GM03348 (cell line): Measurements from ENCODE around the gene IGFBP3.
A peak's percentile ranks its signal among the peaks of the same experiment; 100 is the strongest.

Source experiments
- DNase-seq: peaks from one replicate; pipeline ENCODE4 v3.0.0; 2012; ENCODE audit warnings: low spot score

The IGFBP3 gene

DNA sequence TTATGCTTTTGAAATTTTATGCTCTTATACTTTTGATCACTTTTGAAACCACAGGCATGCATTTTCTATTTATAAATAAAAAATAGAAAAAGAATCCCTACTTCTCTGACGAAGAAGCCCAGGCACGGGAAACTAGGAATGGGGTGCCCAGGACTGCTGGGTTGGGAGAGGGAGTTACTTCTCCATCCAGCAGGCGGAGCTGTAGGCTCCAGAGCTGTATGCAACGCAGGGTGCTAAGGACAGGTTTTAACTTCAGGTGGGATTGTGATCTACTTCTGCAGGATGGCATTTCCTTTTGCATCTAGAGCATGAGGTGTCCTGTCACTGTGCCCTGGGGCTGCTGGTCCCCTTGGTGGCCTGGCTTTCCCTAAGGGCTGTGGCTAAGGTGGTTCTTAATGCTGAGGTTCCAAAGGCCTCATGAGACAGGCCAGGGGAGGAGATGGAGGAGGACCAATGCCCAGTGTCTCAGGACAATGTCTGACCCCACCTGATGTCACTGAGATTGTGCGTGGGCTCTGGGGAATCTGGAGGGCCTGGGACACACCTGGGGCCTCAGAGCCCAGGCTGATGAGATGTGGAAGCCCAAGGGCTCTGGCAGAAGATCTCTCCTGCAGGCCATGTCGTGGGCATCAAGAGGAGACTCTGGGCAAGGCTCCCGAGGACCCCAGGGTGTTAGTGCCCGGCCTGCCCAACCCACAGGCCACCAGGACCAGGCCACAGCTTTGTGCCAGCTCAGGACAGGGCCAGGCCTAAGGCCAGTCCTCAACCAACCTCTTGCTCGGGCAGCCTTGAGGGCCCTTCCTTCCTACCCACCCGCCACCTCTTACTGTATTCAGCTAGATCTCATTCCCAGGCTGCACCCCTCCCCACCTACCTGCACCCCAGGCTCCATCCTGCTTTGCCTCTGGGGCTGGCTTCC lies 48.7 kb downstream of the IGFBP3 start:
- DNase-seq, result peak; percentile 57

DNA sequence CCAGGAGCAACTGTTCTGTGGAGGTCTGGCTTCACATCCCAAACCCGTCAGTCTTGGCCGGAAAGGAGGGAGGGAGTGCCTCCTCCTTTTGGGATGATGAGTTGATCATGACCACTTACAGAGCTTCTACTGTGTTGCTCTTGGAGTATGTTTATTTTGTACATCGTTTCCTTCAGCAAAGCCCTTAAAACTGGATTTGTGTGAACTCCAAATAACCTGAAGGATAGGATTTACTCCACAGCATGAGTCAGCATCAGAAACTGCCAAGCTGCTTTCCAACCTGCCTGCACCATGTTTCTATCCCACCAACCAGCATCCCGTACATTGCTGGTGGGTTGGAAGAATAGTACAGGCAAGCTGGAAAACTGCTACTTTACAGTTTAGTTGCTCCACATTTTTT lies 51.6 kb downstream of the IGFBP3 start:
- no peak for DNase-seq

GRCh38 chr7:45867471-45867870 lies 53.6 kb downstream of the IGFBP3 start:
- DNase-seq, result no peak

DNA sequence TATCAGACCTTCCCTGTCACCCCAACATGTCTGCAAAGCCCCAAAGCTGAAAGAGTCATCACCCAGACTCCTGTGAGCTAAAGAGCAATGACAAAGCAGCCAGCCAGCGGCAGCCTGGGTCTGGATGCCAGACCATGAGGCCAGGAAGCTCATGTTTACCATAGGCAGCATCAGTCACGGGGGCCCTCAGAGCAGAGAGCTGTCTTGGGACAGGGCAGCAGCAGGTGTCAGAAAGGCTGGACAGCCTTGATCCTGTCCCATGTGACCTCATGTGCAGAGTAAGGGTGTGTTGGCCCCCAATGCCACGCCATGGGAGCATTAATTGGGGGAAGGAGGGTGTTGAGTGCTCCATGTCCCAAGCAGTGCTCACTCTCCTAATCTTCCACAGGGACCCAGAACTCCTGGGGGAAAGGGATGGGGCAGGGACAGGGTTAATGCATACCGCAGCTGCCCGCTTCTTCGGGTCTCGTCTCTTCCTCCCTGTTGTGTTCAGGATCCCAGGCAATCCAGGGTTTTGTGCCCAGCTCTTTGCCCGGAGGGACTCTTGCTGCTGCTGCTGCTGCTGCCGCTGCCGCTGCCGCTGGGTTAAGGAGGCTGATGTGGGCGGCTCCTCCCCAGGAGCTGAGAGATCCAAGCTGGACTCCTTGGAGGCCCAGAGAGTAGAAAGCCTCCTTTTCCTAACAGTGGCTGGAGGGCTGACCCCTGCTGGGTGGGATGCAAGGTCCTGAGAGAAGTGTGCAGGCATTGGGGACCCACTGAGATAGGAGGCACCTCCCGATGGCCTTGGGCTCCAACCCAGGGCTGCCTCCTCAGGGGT lies 55.3 kb downstream of the IGFBP3 start:
- DNase-seq, result no peak

GRCh38 chr7:45863715-45864114 lies 57.4 kb downstream of the IGFBP3 start:
- DNase-seq, result no peak
